SK-N-SH treated with all-trans-retinoic acid at 6 μM for 48 hours (cell line): ENCODE data around the gene SMARCA2.

Source experiments
- ATAC-seq: fragments of 200-7000 bp; cut with Tn5 transposase; 3 replicates; pipeline ENCODE4 v1.9.1; 2020; ENCODE audit warnings: mild to moderate bottlenecking, moderate library complexity
- ESRRG ChIP-seq: fragments of 250-450 bp; sonication (Bioruptor Pico); IDR thresholded peaks from 2 replicates; pipeline ENCODE4 v1.6.1; 2021; ENCODE audit warnings: mild to moderate bottlenecking
- GLIS3 ChIP-seq: fragments of 250-450 bp; sonication (Bioruptor Pico); IDR thresholded peaks from 2 replicates; pipeline ENCODE4 v1.5.0; 2020; ENCODE audit warnings: mild to moderate bottlenecking, moderate library complexity
- ISL1 ChIP-seq: fragments of 250-450 bp; sonication (Bioruptor Pico); IDR thresholded peaks from 2 replicates; pipeline ENCODE4 v2.1.2; 2022; ENCODE audit warnings: mild to moderate bottlenecking, moderate library complexity
- OSR1 ChIP-seq: fragments of 250-450 bp; sonication (Bioruptor Pico); IDR thresholded peaks from 2 replicates; pipeline ENCODE4 v1.8.0; 2022; ENCODE audit warnings: moderate library complexity, mild to moderate bottlenecking, inconsistent platforms
- PPARA ChIP-seq: fragments of 250-450 bp; sonication (Bioruptor Pico); IDR thresholded peaks from 2 replicates; pipeline ENCODE4 v1.5.0; 2020; ENCODE audit warnings: mild to moderate bottlenecking, borderline replicate concordance
- RARB ChIP-seq: fragments of 250-450 bp; sonication (Bioruptor Pico); IDR thresholded peaks from 2 replicates; pipeline ENCODE4 v1.8.0; 2021; ENCODE audit warnings: mild to moderate bottlenecking, moderate library complexity
- SNAI2 ChIP-seq: fragments of 250-450 bp; sonication (Bioruptor Pico); IDR thresholded peaks from 2 replicates; pipeline ENCODE4 v1.5.0; 2020; ENCODE audit warnings: mild to moderate bottlenecking, moderate library complexity
- TCF4 ChIP-seq: fragments of 250-450 bp; sonication (Bioruptor Pico); IDR thresholded peaks from 2 replicates; pipeline ENCODE4 v1.8.0; 2021; ENCODE audit warnings: mild to moderate bottlenecking, moderate library complexity, borderline replicate concordance
- TOX ChIP-seq: fragments of 250-450 bp; sonication (Bioruptor Pico); IDR thresholded peaks from 2 replicates; pipeline ENCODE4 v1.8.0; 2021; ENCODE audit warnings: mild to moderate bottlenecking, moderate library complexity, borderline replicate concordance
- ZC3H10 ChIP-seq: fragments of 250-450 bp; sonication (Bioruptor Pico); IDR thresholded peaks from 2 replicates; pipeline ENCODE4 v1.5.1; 2021; ENCODE audit warnings: mild to moderate bottlenecking, moderate library complexity
- ZFP3 ChIP-seq: fragments of 250-450 bp; sonication (Bioruptor Pico); IDR thresholded peaks from 2 replicates; pipeline ENCODE4 v1.5.0; 2020; ENCODE audit warnings: mild to moderate bottlenecking, moderate library complexity
- ZNF565 ChIP-seq: fragments of 450-650 bp; formaldehyde crosslinking; conservative IDR thresholded peaks from 2 replicates; pipeline ENCODE4 v1.5.0; 2020; ENCODE audit warnings: low read depth, mild to moderate bottlenecking, moderate library complexity
- ZNF70 ChIP-seq: fragments of 450-650 bp; formaldehyde crosslinking; IDR thresholded peaks from 2 replicates; pipeline ENCODE4 v1.5.0; 2020; ENCODE audit warnings: mild to moderate bottlenecking, moderate library complexity
- ZNF8 ChIP-seq: fragments of 450-650 bp; formaldehyde crosslinking; IDR thresholded peaks from 2 replicates; pipeline ENCODE4 v1.5.0; 2020; ENCODE audit warnings: mild to moderate bottlenecking, moderate library complexity
- TF ChIP-seq, protein P1 (sequence below): fragments of 250-450 bp; sonication (Bioruptor Pico); IDR thresholded peaks from 2 replicates; pipeline ENCODE4 v1.8.0; 2021; ENCODE audit warnings: low read depth, mild to moderate bottlenecking, moderate library complexity, borderline replicate concordance
- TF ChIP-seq, protein P2 (sequence below): fragments of 250-450 bp; sonication (Bioruptor Pico); IDR thresholded peaks from 2 replicates; pipeline ENCODE4 v1.5.0; 2020; ENCODE audit warnings: mild to moderate bottlenecking, moderate library complexity
- TF ChIP-seq, protein P3 (sequence below): fragments of 250-450 bp; sonication (Bioruptor Pico); IDR thresholded peaks from 2 replicates; pipeline ENCODE4 v1.5.1; 2021; ENCODE audit warnings: mild to moderate bottlenecking, moderate library complexity
- TF ChIP-seq, protein P4 (sequence below): fragments of 250-450 bp; sonication (Bioruptor Pico); IDR thresholded peaks from 2 replicates; pipeline ENCODE4 v1.8.0; 2020; ENCODE audit warnings: mild to moderate bottlenecking, moderate library complexity, borderline replicate concordance
- TF ChIP-seq, protein P5 (sequence below): fragments of 250-450 bp; sonication (Bioruptor Pico); IDR thresholded peaks from 2 replicates; pipeline ENCODE4 v1.5.1; 2020; ENCODE audit warnings: low read depth, mild to moderate bottlenecking, moderate library complexity

Gene SMARCA2

DNA sequence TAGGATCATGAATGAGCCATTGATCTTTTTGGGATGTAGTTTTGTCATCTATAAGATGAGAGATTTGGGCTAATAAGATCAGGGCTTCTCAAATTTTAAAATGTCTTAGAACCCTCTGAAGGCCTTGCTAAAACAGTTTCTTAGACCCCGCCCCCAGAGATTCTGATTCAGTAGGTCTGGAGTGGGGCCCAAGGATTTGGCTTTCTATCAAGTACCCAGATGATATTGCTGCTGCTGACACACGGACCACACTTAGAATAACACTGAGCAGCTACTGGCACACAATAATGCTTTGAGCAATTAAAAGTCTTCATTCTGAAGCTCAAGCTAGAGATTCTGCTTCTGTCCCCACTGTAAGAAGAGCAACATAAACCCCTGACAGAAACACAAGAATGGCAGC is 216.7 kb downstream of the SMARCA2 start:
- no peak for ATAC-seq
- no peak for TF ChIP-seq RARB (CRISPR knock-in tag)
- TF ChIP-seq, protein P1, sequence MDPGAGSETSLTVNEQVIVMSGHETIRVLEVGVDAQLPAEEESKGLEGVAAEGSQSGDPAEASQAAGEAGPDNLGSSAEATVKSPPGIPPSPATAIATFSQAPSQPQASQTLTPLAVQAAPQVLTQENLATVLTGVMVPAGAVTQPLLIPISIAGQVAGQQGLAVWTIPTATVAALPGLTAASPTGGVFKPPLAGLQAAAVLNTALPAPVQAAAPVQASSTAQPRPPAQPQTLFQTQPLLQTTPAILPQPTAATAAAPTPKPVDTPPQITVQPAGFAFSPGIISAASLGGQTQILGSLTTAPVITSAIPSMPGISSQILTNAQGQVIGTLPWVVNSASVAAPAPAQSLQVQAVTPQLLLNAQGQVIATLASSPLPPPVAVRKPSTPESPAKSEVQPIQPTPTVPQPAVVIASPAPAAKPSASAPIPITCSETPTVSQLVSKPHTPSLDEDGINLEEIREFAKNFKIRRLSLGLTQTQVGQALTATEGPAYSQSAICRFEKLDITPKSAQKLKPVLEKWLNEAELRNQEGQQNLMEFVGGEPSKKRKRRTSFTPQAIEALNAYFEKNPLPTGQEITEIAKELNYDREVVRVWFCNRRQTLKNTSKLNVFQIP (CRISPR knock-in tag) = no peak
- no peak for TF ChIP-seq ZFP3 (CRISPR knock-in tag)

DNA sequence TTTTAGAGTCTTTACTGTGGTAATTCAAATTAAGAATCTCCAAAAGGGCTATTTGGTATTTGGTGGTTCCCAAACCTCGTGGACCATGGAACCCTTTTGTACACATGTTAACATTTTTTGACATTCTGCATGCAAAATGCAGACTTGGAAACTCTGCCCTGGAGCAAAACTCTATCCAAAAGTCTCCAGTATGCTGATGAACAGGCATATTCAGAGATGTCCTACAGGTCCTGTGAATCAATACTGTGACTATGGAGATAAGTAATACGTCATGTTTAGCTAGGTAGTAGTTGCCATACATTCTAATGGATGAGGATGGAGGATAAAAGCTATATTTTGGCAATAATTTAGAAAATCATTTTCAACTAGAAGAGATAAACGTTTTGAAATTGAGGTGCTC is 218.1 kb downstream of the SMARCA2 start:
- no peak for ATAC-seq
- TF ChIP-seq ZNF8 (CRISPR knock-in tag) = no peak
- TF ChIP-seq OSR1 = no peak
- TF ChIP-seq, protein P2, sequence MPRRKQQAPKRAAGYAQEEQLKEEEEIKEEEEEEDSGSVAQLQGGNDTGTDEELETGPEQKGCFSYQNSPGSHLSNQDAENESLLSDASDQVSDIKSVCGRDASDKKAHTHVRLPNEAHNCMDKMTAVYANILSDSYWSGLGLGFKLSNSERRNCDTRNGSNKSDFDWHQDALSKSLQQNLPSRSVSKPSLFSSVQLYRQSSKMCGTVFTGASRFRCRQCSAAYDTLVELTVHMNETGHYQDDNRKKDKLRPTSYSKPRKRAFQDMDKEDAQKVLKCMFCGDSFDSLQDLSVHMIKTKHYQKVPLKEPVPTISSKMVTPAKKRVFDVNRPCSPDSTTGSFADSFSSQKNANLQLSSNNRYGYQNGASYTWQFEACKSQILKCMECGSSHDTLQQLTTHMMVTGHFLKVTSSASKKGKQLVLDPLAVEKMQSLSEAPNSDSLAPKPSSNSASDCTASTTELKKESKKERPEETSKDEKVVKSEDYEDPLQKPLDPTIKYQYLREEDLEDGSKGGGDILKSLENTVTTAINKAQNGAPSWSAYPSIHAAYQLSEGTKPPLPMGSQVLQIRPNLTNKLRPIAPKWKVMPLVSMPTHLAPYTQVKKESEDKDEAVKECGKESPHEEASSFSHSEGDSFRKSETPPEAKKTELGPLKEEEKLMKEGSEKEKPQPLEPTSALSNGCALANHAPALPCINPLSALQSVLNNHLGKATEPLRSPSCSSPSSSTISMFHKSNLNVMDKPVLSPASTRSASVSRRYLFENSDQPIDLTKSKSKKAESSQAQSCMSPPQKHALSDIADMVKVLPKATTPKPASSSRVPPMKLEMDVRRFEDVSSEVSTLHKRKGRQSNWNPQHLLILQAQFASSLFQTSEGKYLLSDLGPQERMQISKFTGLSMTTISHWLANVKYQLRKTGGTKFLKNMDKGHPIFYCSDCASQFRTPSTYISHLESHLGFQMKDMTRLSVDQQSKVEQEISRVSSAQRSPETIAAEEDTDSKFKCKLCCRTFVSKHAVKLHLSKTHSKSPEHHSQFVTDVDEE (CRISPR knock-in tag) = no peak
- TF ChIP-seq ESRRG (CRISPR knock-in tag) = no peak
- TF ChIP-seq SNAI2 (CRISPR knock-in tag) = no peak
- no peak for TF ChIP-seq ISL1 (CRISPR knock-in tag)
- TF ChIP-seq, protein P3, sequence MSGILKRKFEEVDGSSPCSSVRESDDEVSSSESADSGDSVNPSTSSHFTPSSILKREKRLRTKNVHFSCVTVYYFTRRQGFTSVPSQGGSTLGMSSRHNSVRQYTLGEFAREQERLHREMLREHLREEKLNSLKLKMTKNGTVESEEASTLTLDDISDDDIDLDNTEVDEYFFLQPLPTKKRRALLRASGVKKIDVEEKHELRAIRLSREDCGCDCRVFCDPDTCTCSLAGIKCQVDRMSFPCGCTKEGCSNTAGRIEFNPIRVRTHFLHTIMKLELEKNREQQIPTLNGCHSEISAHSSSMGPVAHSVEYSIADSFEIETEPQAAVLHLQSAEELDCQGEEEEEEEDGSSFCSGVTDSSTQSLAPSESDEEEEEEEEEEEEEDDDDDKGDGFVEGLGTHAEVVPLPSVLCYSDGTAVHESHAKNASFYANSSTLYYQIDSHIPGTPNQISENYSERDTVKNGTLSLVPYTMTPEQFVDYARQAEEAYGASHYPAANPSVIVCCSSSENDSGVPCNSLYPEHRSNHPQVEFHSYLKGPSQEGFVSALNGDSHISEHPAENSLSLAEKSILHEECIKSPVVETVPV (CRISPR knock-in tag) = no peak
- TF ChIP-seq, protein P4, sequence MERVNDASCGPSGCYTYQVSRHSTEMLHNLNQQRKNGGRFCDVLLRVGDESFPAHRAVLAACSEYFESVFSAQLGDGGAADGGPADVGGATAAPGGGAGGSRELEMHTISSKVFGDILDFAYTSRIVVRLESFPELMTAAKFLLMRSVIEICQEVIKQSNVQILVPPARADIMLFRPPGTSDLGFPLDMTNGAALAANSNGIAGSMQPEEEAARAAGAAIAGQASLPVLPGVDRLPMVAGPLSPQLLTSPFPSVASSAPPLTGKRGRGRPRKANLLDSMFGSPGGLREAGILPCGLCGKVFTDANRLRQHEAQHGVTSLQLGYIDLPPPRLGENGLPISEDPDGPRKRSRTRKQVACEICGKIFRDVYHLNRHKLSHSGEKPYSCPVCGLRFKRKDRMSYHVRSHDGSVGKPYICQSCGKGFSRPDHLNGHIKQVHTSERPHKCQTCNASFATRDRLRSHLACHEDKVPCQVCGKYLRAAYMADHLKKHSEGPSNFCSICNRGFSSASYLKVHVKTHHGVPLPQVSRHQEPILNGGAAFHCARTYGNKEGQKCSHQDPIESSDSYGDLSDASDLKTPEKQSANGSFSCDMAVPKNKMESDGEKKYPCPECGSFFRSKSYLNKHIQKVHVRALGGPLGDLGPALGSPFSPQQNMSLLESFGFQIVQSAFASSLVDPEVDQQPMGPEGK = no peak
- TF ChIP-seq ZC3H10 = no peak
- no peak for TF ChIP-seq TCF4 (CRISPR knock-in tag)
- TF ChIP-seq ZNF70 (CRISPR knock-in tag) = no peak
- TF ChIP-seq ZNF565 (CRISPR knock-in tag) = no peak
- TF ChIP-seq PPARA (CRISPR knock-in tag) = no peak
- TF ChIP-seq, protein P1 (CRISPR knock-in tag) = no peak

DNA sequence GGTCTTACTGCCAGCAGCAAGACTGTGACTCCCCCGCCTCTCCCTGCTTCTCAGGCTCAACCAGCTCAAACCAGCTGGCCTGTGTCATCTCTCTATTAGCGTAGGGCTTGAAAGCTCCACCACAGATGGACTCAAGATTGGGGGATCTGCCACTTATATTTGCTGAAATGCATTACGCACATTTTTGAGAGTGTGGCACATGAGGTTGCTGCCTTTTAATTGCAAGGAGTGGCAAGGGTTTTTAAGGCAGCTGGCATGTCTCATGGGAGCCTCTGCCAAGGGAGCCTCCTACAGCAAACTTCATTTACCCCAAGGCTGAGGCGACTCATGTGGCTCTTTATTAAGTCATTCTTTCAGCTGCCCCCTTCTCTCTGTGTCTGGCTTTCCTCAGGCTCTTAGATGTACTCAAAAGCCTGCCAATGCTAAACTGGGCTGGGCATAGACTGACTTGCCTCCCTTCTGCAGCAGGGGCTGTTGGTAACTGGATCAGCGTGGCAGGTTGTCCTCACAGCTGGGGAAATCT is 219.3 kb downstream of the SMARCA2 start:
- ATAC-seq = peak; percentile 81
- TF ChIP-seq ZFP3 (CRISPR knock-in tag) (peak; percentile 70; the same call in 1 of the 2 replicates), TCF4 (CRISPR knock-in tag) (peak; percentile 85), ISL1 (CRISPR knock-in tag) (peak; percentile 82), ZNF70 (CRISPR knock-in tag) (0 out of 2 replicates have a peak, but pooled peaks have one; percentile 25), TOX (CRISPR knock-in tag) (no peak), GLIS3 (CRISPR knock-in tag) (no peak), SNAI2 (CRISPR knock-in tag) (no peak)
- TF ChIP-seq, protein P3 (CRISPR knock-in tag) = no peak
- TF ChIP-seq, protein P2 (CRISPR knock-in tag) = peak; percentile 89
- TF ChIP-seq, protein P5, sequence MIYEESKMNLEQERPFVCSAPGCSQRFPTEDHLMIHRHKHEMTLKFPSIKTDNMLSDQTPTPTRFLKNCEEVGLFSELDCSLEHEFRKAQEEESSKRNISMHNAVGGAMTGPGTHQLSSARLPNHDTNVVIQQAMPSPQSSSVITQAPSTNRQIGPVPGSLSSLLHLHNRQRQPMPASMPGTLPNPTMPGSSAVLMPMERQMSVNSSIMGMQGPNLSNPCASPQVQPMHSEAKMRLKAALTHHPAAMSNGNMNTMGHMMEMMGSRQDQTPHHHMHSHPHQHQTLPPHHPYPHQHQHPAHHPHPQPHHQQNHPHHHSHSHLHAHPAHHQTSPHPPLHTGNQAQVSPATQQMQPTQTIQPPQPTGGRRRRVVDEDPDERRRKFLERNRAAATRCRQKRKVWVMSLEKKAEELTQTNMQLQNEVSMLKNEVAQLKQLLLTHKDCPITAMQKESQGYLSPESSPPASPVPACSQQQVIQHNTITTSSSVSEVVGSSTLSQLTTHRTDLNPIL (CRISPR knock-in tag) = no peak
